ENCODE measurements around the gene RNF208.

Gene RNF208

DNA sequence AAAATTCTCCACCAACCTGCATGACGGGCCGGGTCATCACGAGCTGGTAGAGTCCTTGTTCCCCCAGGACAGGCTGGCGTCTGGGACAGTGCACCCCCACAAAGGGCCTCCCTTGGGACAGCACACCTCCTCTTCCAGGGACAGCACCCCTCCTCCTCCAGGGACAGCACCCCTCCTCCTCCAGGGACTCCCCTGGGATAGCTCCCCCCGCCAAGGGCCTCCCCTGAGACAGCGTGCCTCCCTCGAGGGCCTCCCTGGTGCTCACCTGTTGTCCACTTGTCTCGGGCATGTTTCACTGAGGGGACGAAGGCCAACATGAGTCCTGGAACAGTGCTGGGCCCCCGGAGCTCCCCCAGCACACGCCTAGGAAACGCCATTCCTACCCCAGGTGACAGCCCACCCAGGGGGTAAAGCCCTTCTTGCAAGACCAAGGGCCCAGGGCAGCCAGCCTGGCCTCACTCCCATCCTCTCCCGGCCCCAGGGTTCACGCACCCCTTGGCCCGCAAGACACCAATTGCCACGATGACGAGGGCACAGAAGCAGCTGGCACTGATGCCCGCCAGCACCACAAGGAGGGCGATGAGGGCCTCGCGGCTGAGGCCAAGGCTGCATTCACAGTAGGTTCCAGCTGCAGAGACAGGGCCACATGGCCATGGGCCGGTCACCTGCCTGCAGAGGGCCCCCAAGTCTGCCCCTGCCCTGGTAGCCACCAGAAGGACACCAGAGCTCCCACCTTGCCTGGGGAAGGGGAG lies 50.7 kb downstream of the RNF208 start:
- no peaks in the 10 kb centered on the region for H3K36me3 ChIP-seq (ENCODE audit: insufficient read depth, low read length)
- no peak overlapping the region for H3K27ac ChIP-seq (ENCODE audit: low read depth, low read length)
- H3K9me3 ChIP-seq (ENCODE audit: low read length): no peaks in the 10 kb centered on the region
- H3K9ac ChIP-seq (ENCODE audit: low read length): no peak overlapping the region
- H3K4me1 ChIP-seq (ENCODE audit: insufficient read depth, low read length): no peaks in the 10 kb centered on the region
- peaks cover 13 to 66% of the 10 kb centered on the region in 2 donors for H3K27me3 ChIP-seq (ENCODE audit: control insufficient read depth in 1 of 2, insufficient read depth in 2 of 2, low read length in 2 of 2)
- H3K4me3 ChIP-seq (ENCODE audit: low read depth in 1 of 2, low read length in 2 of 2): no peak overlapping the region

DNA sequence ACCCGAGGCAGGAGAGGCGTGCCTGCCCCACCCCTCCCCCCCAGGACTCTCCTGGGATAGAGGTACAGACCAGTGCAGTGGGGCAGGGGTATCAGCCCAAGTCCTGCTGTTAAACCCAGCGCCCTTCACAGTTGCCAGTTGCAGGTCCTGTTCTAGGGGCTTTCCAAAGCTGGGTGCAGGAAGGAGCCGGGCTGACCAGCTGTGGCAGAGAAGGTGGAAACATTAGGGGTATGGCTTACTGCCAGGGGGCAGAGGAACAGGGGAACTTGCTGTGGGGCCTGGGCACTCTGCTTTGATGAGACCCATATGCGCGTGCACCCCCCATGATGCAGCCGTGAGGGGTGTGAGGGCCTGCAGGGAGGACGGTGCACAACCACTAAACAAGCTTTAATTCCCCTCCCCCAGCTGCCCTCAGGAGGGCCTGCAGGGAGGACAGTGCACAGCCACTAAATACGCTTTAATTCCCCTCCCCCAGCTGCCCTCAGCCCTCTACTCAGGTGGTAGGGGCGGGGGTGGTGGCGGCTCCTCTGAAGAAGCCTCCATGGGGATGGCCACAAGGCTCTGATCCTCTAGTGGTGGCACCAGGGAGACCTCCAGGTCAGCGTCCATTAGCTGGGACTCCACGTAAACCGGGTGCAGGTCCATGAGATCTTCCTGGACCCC lies 51.4 kb downstream of the RNF208 start:
- H3K4me1 ChIP-seq (ENCODE audit: insufficient read depth, low read length): no peaks in the 10 kb centered on the region
- no peak overlapping the region for H3K27ac ChIP-seq (ENCODE audit: low read depth, low read length)
- H3K9me3 ChIP-seq (ENCODE audit: low read length): no peaks in the 10 kb centered on the region
- H3K4me3 ChIP-seq (ENCODE audit: low read depth in 1 of 2, low read length in 2 of 2): no peak overlapping the region
- H3K27me3 ChIP-seq (ENCODE audit: control insufficient read depth in 1 of 2, insufficient read depth in 2 of 2, low read length in 2 of 2): peaks cover 14 to 73% of the 10 kb centered on the region in 2 donors
- H3K36me3 ChIP-seq (ENCODE audit: insufficient read depth, low read length): no peaks in the 10 kb centered on the region
- H3K9ac ChIP-seq (ENCODE audit: low read length): no peak overlapping the region

Data from muscle layer of colon (tissue), 2 donors.